HepG2 (cell line): ENCODE results near the gene ZNF154. TPM values are rescaled to one million over a fixed set of nuclear protein-coding genes. Genes with fewer than 3 reads are reported as not detected.

Experiments used
- ATAC-seq: fragments of 200-7000 bp; cut with Tn5 transposase; 3 replicates; pipeline ENCODE4 v1.9.1; 2020; ENCODE audit warnings: mild to moderate bottlenecking, moderate library complexity
- BruUV-seq: library from RNA; stranded (reverse); fragments of 400-500 nt; replicated peaks from 2 replicates; lab custom pipeline; 2021; lab: Mats Ljungman, UMichigan
- CTCF ChIA-PET: fragments of 300-600 bp; formaldehyde crosslinking; extraction: SDS; loops from one replicate; lab custom pipeline; 2021; ENCODE audit warnings: low total read pairs, inconsistent platforms, low intra/inter-chr PET ratio; lab: Yijun Ruan, JAX
- POLR2A ChIA-PET: fragments of 350-600 bp; sonication (Branson Sonifier 250); formaldehyde crosslinking; loops from one replicate; lab custom pipeline; 2020; ENCODE audit warnings: antibody characterized with exemption, inconsistent platforms; lab: Yijun Ruan, JAX
- DNase-seq: peaks from one replicate; pipeline ENCODE4 v3.0.0-alpha.2; 2015; ENCODE audit warnings: low spot score
- FAIRE-seq: peaks from 3 replicates; lab custom pipeline; 2011; peaks lifted over from hg19 to GRCh38; lab: Jason Lieb, UNC
- H2AFZ ChIP-seq: one replicate; pipeline ENCODE4 v1.6.1; 2011; ENCODE audit warnings: low read length, inconsistent platforms
- H3K27ac ChIP-seq: fragments of 300-600 bp; 3 replicates; pipeline ENCODE4 v1.8.0; 2011; ENCODE audit warnings: mixed run types, mild to moderate bottlenecking, mixed read lengths, low read length, inconsistent platforms; ENCODE audit not compliant: insufficient read depth; ENCODE audit errors: extremely low read length
- H3K27me3 ChIP-seq, 2 experiments: fragments of 200-600 bp in 1 of 2; 2 replicates in 1 of 2; 3 replicates in 1 of 2; pipeline versions ENCODE4 v1.6.0 to v1.8.0; 2011; ENCODE audit warnings: low read length in 2 of 2, mild to moderate bottlenecking in 2 of 2, moderate library complexity in 2 of 2, inconsistent platforms in 1 of 2; ENCODE audit not compliant: insufficient read depth in 2 of 2, control insufficient read depth in 1 of 2
- H3K36me3 ChIP-seq, 2 experiments: fragments of 200-600 bp in 1 of 2; replicated peaks in 1 of 2; 2 replicates in 1 of 2; 3 replicates in 1 of 2; pipeline versions ENCODE4 v1.5.1 to v1.8.0; 2011; ENCODE audit warnings: low read length in 2 of 2, inconsistent platforms in 1 of 2; ENCODE audit not compliant: insufficient read depth in 2 of 2, control insufficient read depth in 1 of 2
- H3K4me1 ChIP-seq: 2 replicates; pipeline ENCODE4 v1.5.1; 2012; ENCODE audit warnings: low read length, inconsistent platforms; ENCODE audit not compliant: insufficient read depth
- H3K4me2 ChIP-seq: 2 replicates; pipeline ENCODE4 v1.6.0; 2011; ENCODE audit warnings: low read depth, low read length, inconsistent platforms
- H3K4me3 ChIP-seq, 3 experiments: fragments of 200-600 bp in 1 of 3; sonication (generic), shearing (Covaris generic) in 1 of 3; replicated peaks in 1 of 3; 2 replicates each; pipeline ENCODE4 v1.5.1; 2011 to 2016; ENCODE audit warnings: low read length in 3 of 3, inconsistent platforms in 2 of 3, low read depth in 2 of 3, mild to moderate bottlenecking in 2 of 3, control low read depth in 1 of 3, mixed read lengths in 1 of 3; ENCODE audit not compliant: insufficient read depth in 1 of 3
- H3K79me2 ChIP-seq: one replicate; pipeline ENCODE4 v1.6.1; 2011; ENCODE audit warnings: low read length, inconsistent platforms; ENCODE audit not compliant: insufficient read depth
- H3K9ac ChIP-seq: 2 replicates; pipeline ENCODE4 v1.6.0; 2011; ENCODE audit warnings: mild to moderate bottlenecking, low read depth, low read length, inconsistent platforms; ENCODE audit not compliant: insufficient read depth
- H3K9me3 ChIP-seq: 2 replicates; pipeline ENCODE4 v1.5.1; 2012; ENCODE audit warnings: mild to moderate bottlenecking, low read length
- H4K20me1 ChIP-seq: 2 replicates; pipeline ENCODE4 v1.6.0; 2011; ENCODE audit warnings: inconsistent platforms, mild to moderate bottlenecking, low read length, moderate library complexity; ENCODE audit not compliant: insufficient read depth
- MIER2 ChIP-seq: IDR thresholded peaks from 2 replicates; pipeline ENCODE4 v1.6.1; 2016; ENCODE audit warnings: missing biosample characterization, missing genetic modification reagents
- REST ChIP-seq, 2 experiments: IDR thresholded peaks; 2 replicates each; pipeline ENCODE4 v1.6.1; 2011 to 2012; ENCODE audit warnings: low read length in 2 of 2, borderline replicate concordance in 1 of 2, low read depth in 1 of 2, mild to moderate bottlenecking in 1 of 2, moderate library complexity in 1 of 2
- ZFX ChIP-seq: sonication (generic); formaldehyde crosslinking; IDR thresholded peaks from 2 replicates; pipeline ENCODE4 v1.4.0; 2020; ENCODE audit warnings: mild to moderate bottlenecking, low read depth, missing genetic modification reagents, moderate library complexity
- ZNF788 ChIP-seq: sonication (generic); formaldehyde crosslinking; IDR thresholded peaks from 2 replicates; pipeline ENCODE4 v1.5.0; 2020; ENCODE audit warnings: mild to moderate bottlenecking, missing genetic modification reagents, borderline replicate concordance
- ZNF83 ChIP-seq: sonication (generic); formaldehyde crosslinking; IDR thresholded peaks from 2 replicates; pipeline ENCODE4 v1.4.0; 2020; ENCODE audit warnings: missing genetic modification reagents, mild to moderate bottlenecking, borderline replicate concordance
- ZNF891 ChIP-seq: sonication (generic); formaldehyde crosslinking; IDR thresholded peaks from 2 replicates; pipeline ENCODE4 v1.5.0; 2020; ENCODE audit warnings: mild to moderate bottlenecking, missing genetic modification reagents
- WGBS: methylation state at CpG from one replicate; pipeline ENCODE4 v1.1.6; 2017; ENCODE audit warnings: low lambda C conversion rate; 5-methylcytosine and 5-hydroxymethylcytosine counted together
- in situ Hi-C: cut with HindIII; loops from 2 replicates; pipeline ENCODE4 v1.10.0; 2017; ENCODE audit warnings: low pct_unique_long_range_greater_than_20kb; ENCODE audit not compliant: extremely low pct_ligation_motif_present
- intact Hi-C: fragments of 100-400 bp; cut with micrococcal nuclease; formaldehyde crosslinking; loops from one replicate; pipeline ENCODE4 v1.10.0; 2022; ENCODE audit not compliant: unreplicated experiment
- polyA plus RNA-seq, 8 experiments: library from polyadenylated mRNA; depleted of rRNA in 3 of 8; stranded (reverse) in 7 of 8; unstranded in 1 of 8; fragments of >200 nt; fragmentation: Illumina TruSeq in 4 of 8; extraction: Trizol in 4 of 8; gene quantifications; 2 replicates each; pipeline versions ENCODE4 v1.2.1 to v1.2.3, GENCODE V29; 2011 to 2016; ENCODE audit warnings: low read depth in 4 of 8, missing spikeins in 1 of 8, mixed read lengths in 1 of 8; ENCODE audit not compliant: insufficient read depth in 1 of 8
- total RNA-seq, 5 experiments: library from RNA; depleted of rRNA; stranded (reverse); fragments of >200 nt; fragmentation: Illumina TruSeq; extraction: Trizol; gene quantifications; 2 replicates each; pipeline ENCODE4 v1.2.3, GENCODE V29; 2016; ENCODE audit warnings: low read depth in 1 of 5
- TF ChIP-seq, protein P1 (sequence below): sonication (generic); formaldehyde crosslinking; IDR thresholded peaks from 2 replicates; pipeline ENCODE4 v1.4.0; 2020; ENCODE audit warnings: missing genetic modification reagents

The ZNF154 gene
- total and polyA plus RNA-seq, 2 of the 13 experiments (the other 11 are each of a cell fraction or from before 2014, with no cell fraction given) = not detected

DNA sequence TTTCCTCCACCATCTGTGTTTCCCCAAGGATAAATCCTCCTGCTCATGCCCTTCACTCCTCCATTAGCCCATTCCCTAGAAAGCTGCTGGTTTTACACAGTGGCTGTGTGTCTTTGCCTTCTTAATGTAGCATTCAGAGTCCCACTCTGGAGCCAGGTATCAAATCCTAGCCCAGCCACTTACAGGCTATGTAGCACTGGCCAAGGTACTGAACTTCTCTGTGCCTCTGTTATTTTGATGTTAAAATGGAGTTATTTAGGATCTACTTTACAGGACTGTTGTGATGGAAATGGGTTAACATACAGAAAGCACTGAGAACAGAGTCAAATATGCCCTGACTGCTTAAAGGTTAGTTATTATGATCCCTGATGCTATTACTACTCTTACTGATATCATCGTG is 41.8 kb downstream of the ZNF154 start:
- TF ChIP-seq MIER2 (peak; percentile 46; the same call in 1 of the 2 replicates), REST (IDR thresholded peaks at IDR 0.05; ENCODE audit: borderline replicate concordance in 1 of 2, low read depth in 1 of 2, low read length in 2 of 2) (peak; percentile 7 to 87), ZNF788 (CRISPR knock-in tag) (no peak), ZFX (CRISPR knock-in tag) (no peak), ZNF83 (CRISPR knock-in tag) (no peak), ZNF891 (CRISPR knock-in tag) (no peak)
- TF ChIP-seq, protein P1, sequence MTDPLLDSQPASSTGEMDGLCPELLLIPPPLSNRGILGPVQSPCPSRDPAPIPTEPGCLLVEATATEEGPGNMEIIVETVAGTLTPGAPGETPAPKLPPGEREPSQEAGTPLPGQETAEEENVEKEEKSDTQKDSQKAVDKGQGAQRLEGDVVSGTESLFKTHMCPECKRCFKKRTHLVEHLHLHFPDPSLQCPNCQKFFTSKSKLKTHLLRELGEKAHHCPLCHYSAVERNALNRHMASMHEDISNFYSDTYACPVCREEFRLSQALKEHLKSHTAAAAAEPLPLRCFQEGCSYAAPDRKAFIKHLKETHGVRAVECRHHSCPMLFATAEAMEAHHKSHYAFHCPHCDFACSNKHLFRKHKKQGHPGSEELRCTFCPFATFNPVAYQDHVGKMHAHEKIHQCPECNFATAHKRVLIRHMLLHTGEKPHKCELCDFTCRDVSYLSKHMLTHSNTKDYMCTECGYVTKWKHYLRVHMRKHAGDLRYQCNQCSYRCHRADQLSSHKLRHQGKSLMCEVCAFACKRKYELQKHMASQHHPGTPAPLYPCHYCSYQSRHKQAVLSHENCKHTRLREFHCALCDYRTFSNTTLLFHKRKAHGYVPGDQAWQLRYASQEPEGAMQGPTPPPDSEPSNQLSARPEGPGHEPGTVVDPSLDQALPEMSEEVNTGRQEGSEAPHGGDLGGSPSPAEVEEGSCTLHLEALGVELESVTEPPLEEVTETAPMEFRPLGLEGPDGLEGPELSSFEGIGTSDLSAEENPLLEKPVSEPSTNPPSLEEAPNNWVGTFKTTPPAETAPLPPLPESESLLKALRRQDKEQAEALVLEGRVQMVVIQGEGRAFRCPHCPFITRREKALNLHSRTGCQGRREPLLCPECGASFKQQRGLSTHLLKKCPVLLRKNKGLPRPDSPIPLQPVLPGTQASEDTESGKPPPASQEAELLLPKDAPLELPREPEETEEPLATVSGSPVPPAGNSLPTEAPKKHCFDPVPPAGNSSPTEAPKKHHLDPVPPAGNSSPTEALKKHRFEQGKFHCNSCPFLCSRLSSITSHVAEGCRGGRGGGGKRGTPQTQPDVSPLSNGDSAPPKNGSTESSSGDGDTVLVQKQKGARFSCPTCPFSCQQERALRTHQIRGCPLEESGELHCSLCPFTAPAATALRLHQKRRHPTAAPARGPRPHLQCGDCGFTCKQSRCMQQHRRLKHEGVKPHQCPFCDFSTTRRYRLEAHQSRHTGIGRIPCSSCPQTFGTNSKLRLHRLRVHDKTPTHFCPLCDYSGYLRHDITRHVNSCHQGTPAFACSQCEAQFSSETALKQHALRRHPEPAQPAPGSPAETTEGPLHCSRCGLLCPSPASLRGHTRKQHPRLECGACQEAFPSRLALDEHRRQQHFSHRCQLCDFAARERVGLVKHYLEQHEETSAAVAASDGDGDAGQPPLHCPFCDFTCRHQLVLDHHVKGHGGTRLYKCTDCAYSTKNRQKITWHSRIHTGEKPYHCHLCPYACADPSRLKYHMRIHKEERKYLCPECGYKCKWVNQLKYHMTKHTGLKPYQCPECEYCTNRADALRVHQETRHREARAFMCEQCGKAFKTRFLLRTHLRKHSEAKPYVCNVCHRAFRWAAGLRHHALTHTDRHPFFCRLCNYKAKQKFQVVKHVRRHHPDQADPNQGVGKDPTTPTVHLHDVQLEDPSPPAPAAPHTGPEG (CRISPR knock-in tag) = no peak
- ATAC-seq = no peak

More for the DNA sequence above, 41.8 kb downstream of the ZNF154 start:
- Histone ChIP-seq H4K20me1 (no peaks in the 10 kb centered on the region), H3K4me2 (no peak overlapping the region), H2AFZ (no peak overlapping the region), H3K27me3 (no peaks in the 10 kb centered on the region; a peak in 1 of 5 replicates), H3K36me3 (no peaks in the 10 kb centered on the region), H3K79me2 (no peaks in the 10 kb centered on the region), H3K4me3 (no peak overlapping the region), H3K27ac (no peak overlapping the region), H3K9me3 (no peaks in the 10 kb centered on the region), H3K4me1 (peaks cover 15% of the 10 kb centered on the region), H3K9ac (no peak overlapping the region)
- no TSS peak for BruUV-seq
- ChIA-PET CTCF (no interaction called here), POLR2A (no interaction called here)
- WGBS = 6% methylated on average over 1 of the region's 1 CpG
- DNase-seq (no peak), FAIRE-seq (no peak)
- in situ Hi-C loops (no loop called here), intact Hi-C loops (no loop called here)
